Measurements from ENCODE around the gene DAAM1.

GRCh38 chr14:59166258-59166657 is 22.2 kb upstream of the DAAM1 start:
- TF ChIP-seq, protein P1, sequence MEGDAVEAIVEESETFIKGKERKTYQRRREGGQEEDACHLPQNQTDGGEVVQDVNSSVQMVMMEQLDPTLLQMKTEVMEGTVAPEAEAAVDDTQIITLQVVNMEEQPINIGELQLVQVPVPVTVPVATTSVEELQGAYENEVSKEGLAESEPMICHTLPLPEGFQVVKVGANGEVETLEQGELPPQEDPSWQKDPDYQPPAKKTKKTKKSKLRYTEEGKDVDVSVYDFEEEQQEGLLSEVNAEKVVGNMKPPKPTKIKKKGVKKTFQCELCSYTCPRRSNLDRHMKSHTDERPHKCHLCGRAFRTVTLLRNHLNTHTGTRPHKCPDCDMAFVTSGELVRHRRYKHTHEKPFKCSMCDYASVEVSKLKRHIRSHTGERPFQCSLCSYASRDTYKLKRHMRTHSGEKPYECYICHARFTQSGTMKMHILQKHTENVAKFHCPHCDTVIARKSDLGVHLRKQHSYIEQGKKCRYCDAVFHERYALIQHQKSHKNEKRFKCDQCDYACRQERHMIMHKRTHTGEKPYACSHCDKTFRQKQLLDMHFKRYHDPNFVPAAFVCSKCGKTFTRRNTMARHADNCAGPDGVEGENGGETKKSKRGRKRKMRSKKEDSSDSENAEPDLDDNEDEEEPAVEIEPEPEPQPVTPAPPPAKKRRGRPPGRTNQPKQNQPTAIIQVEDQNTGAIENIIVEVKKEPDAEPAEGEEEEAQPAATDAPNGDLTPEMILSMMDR (IDR thresholded peaks at IDR 0.05) = no peak
- TF ChIP-seq POLR2A (IDR thresholded peaks at IDR 0.05) = no peak
